ENCODE results near the gene HOXA13.

HOXA13 gene

DNA sequence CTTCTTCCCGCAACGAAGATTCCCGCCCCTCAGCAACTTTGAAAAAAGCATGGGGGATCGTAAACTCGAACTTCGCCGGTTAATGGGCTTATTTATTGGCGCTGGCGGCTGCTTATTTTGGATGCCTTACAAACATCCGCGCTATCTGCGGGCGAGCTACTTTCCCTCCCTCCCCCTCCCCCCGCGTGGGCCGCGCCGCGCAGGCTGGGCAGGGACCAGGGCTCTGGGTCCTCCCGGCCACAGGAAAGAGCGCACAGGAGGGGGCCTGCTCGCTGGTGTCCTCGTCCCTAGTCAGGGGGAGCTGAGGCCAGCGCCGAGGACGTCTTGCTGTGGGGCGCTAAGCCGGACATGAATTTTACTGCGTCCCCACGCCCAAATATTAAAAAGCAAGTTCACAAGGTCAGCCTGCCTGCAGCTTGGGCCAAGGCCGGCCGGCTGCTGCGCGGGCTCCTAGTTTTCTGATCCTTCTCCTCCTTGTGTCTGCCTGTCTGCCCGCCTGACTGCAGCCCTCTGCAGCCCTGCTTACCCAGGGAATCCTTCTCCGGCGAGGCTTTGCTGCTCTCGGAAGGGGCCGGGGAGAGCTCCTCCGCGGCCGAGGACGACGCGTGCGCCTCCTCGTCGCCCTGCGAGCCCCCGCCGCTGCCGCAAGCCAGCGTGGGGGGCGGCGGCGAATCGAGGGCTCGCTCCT is 26.9 kb downstream of the HOXA13 start:
- Mint-ChIP-seq H3K4me1 (peaks cover 10% of the 10 kb centered on the region), H3K27me3 (peaks cover 98% of the 10 kb centered on the region), H3K27ac (peak overlapping the region; percentile 68), H3K36me3 (peaks cover 8% of the 10 kb centered on the region), H3K9me3 (no peaks in the 10 kb centered on the region), H3K4me3 (no peak overlapping the region)
- DNase-seq, result peak; percentile 20
- CTCF ChIA-PET, result interaction anchor here (2.3 kb wide), 1 partner anchor 23 kb away, joined by 6 read pairs; no protein-coding TSS in a partner anchor

DNA sequence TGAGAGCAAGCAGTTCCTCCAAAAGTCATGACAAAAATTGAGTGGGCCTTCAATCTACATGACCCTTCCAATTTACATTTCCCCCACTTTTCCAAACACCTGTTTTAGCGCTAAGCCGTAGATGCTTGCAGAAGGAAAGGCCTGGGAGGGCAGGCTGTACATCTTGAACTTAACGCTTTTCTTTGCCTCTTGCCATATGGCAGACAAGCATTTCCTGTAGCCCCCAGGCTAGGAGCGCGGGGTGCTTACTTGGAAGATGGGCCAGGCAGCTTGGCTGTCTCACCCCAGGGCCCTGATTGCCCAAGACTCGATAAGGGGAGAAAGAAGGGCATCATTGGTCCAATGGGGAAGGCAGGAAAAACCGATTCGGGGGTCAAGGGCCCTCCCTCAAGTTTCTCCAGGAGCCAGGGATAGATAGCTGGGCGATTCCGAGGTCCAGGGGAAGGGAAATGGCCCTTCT is 27.5 kb downstream of the HOXA13 start:
- no peaks in the 10 kb centered on the region for H3K9me3 Mint-ChIP-seq
- peak overlapping the region; percentile 27 for H3K4me3 Mint-ChIP-seq
- peak; percentile 17 for DNase-seq
- H3K27me3 Mint-ChIP-seq, result peaks cover 98% of the 10 kb centered on the region
- H3K27ac Mint-ChIP-seq, result peak overlapping the region; percentile 68
- peaks cover 10% of the 10 kb centered on the region for H3K4me1 Mint-ChIP-seq
- H3K36me3 Mint-ChIP-seq, result peaks cover 8% of the 10 kb centered on the region
- CTCF ChIA-PET, result interaction anchor here (2.3 kb wide), 1 partner anchor 24 kb away, joined by 6 read pairs; no protein-coding TSS in a partner anchor

DNA sequence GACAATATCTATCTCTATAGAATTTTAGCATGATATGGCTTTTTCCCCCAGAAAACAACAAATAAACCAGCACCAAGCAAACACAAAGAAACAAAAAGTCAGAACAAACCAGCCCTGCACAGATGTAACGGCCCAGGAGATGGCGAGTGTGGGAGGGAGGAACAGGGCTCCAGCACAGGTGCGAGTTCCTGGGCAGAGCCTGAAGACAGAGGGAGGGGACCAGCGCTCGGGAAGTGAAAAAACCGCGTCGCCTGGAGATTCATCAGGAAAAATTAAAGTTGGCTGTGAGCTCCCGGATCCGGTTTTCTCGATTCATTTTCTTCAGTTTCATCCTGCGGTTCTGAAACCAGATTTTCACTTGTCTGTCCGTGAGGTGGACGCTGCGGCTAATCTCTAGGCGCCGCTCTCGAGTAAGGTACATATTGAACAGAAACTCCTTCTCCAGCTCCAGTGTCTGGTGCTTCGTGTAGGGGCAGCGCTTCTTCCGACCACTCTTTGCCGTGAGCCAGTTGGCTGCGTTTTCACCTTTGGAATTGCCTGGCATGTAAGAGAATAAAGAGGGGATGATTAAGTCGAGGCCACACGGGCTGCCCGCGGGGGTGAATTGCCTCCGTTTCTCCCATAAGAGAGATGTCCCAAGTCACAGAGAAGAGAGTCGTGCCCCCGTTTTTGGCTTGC is 28.1 kb downstream of the HOXA13 start:
- Mint-ChIP-seq H3K27ac (peak overlapping the region; percentile 68), H3K4me1 (peaks cover 14% of the 10 kb centered on the region), H3K9me3 (no peaks in the 10 kb centered on the region), H3K27me3 (peaks cover 98% of the 10 kb centered on the region), H3K36me3 (peaks cover 8% of the 10 kb centered on the region), H3K4me3 (peak overlapping the region; percentile 27)
- DNase-seq, result peak; percentile 19
- CTCF ChIA-PET, result interaction anchor here (2.3 kb wide), 1 partner anchor 24 kb away, joined by 6 read pairs; no protein-coding TSS in a partner anchor

DNA sequence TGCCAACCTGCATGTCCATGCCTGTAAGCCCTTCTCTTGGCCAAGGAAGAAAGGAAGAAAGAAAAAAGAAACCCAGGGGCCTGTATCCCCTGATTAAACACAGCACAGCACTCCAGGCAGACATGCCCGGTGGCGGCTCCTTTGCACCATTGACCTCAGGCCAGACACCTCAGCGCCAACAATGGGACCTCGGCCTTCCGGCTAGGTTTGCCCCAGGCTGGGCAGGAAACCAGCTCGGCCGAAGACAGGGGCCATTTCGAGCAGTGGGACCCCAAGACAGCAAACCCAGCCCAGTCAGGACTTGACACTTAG is 28.6 kb downstream of the HOXA13 start:
- Mint-ChIP-seq H3K9me3 (no peaks in the 10 kb centered on the region), H3K4me1 (peaks cover 14% of the 10 kb centered on the region), H3K27ac (peak overlapping the region; percentile 67), H3K27me3 (peaks cover 98% of the 10 kb centered on the region), H3K4me3 (no peak overlapping the region), H3K36me3 (peaks cover 8% of the 10 kb centered on the region)
- CTCF ChIA-PET, result interaction anchor here (2.3 kb wide), 1 partner anchor 25 kb away, joined by 6 read pairs; no protein-coding TSS in a partner anchor
- DNase-seq, result no peak

DNA sequence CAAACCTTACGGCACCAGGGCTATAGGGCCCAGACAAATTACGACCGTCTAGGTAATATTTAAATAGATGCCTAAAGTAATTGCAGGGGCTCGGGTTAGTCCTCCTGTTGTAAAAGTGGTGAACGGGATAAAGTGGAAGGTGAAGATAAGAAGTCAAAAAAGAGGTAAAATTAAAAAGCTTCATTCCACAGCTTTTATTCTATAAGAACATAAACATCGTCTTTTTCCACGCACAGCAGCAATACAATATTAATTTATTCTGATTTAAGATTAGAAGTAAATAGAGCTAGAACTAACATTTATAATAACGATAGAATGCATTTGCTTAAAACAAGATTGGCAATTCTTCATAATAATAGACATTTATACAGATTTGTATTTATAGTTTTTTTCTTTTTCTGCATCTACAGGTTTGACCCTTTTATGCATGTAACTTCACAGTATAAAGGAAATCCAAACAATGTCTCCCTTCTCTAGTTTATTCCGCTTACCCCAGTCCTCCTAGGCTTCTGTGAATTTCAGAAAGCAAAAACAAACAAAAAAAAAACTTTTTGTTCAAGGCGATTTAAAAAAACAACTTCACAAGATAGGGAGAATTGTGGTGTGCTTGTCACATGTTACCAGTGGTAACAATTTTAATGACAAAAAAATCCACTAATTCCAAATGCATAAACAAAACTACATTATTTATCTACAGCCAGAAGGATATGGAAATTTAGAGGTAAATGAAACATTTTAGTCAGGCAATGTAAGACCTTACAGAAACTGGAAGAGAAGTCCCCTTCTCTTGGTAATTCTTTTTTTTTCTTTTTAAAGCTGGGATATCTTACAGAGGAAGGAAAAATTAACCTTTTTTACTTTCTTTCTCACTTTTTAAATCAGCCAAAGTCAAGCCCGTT is 29.2 kb downstream of the HOXA13 start:
- peaks cover 8% of the 10 kb centered on the region for H3K36me3 Mint-ChIP-seq
- H3K9me3 Mint-ChIP-seq, result no peaks in the 10 kb centered on the region
- no peak overlapping the region for H3K4me3 Mint-ChIP-seq
- H3K27ac Mint-ChIP-seq, result peak overlapping the region; percentile 79
- H3K27me3 Mint-ChIP-seq, result peaks cover 98% of the 10 kb centered on the region
- CTCF ChIA-PET, result interaction anchor here (0.6 to 2.3 kb wide), 2 partner anchors 25 to 768 kb away, joined by 4 to 6 read pairs; no protein-coding TSS in a partner anchor
- H3K4me1 Mint-ChIP-seq, result peaks cover 14% of the 10 kb centered on the region
- no peak for DNase-seq

DNA sequence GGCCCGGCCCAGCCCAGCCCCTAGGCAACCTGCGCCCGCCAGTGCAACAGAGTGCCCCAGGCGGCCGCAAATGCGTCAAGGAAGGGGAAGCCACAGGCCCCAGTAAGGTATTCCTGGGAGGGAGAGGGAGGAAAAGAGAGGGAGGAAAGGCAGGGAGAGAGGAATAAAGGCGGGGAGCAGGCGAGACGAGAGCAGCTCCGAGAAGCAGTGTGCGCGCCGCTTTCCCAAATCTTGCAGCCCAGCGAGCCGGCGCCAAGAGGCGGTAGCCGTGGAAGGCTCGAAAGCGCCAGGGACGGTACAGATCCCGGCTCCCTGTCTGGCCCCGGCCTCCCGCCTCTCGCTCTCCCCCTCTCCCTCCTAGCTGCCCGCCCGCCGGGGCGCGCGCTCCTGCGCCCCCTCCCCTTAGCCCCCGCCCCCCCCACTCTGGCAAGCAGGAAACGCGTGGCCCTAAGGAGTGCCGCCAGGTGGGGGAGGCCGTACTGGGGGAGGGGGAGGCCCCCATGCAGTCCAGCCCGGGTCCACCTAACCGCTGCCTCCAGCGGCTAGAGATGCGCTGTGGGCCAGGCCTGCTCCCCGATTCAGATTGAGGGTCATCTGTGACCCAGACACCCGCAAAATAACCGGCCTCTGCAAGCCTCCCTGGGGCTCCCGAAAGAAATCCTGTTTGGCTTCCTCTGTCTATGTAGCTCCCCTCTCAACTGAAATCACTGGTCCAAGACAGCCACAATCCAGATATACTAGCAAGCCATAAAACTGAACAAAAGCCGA is 30.0 kb downstream of the HOXA13 start:
- Mint-ChIP-seq H3K9me3 (no peaks in the 10 kb centered on the region), H3K27me3 (peaks cover 98% of the 10 kb centered on the region), H3K27ac (peak overlapping the region; percentile 83), H3K36me3 (peaks cover 7% of the 10 kb centered on the region), H3K4me3 (no peak overlapping the region), H3K4me1 (peaks cover 14% of the 10 kb centered on the region)
- CTCF ChIA-PET, result no interaction called here
- DNase-seq, result no peak

DNA sequence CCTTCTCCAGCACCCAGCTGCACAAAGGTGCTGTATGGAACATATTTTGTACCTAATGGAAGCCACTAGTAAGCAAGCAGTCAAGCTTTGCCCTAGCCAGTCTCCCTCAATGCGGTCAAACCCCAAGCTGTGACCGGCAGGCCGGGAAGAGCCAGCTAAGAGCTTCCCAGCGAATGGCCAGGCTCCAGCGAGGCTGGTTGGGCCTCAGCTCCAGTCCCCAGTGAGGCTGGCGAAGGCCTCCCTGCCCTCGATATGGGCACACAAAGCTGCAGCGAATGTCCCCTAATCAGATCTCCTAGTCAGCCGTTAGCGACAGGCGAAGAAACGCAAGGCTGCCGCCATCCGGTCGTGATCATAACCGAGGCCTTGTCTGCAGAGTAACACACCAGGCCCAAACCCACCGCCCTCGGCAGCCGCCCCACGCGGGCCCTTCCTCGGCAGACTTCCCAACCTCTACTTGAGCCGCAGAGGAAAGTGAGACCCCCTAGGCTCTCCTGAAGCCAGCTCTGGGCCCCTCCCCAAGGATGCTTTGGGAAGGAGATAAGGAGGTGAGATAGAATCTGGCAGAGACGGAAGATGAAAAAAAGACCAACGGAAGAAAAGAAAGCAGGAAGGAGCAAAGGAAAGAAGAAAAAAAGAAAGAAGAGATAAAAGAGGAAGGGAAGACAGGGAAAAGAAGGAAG is 31.5 kb downstream of the HOXA13 start:
- DNase-seq, result no peak

DNA sequence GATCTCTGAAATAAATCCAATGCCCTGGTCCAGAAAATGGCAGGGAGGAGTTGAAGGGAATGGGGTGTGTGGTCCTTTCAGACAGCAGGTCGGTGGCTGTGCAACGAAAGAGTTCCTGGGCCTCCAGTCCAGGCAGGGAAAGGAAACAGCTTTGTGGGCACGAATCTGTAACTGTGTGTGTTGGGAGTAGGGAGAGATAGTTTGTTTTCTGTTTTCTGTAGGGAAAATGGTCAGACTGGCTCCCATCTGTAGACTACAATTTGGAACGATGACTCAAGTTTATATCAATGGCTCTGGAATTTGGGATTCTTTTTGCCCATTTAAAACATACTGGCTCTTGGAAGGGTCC is 32.0 kb downstream of the HOXA13 start:
- CTCF ChIA-PET, result interaction anchor here (1.4 to 1.6 kb wide), 3 partner anchors 12 to 74 kb away, joined by 3 to 8 read pairs (median 4); partner anchors contain the start of genes EVX1 and HOXA6
- DNase-seq, result no peak
- H3K36me3 Mint-ChIP-seq, result peaks cover 5% of the 10 kb centered on the region
- peaks cover 99% of the 10 kb centered on the region for H3K27me3 Mint-ChIP-seq
- H3K4me1 Mint-ChIP-seq, result peaks cover 12% of the 10 kb centered on the region
- H3K4me3 Mint-ChIP-seq, result peak overlapping the region; percentile 28
- H3K9me3 Mint-ChIP-seq, result no peaks in the 10 kb centered on the region
- peak overlapping the region; percentile 24 for H3K27ac Mint-ChIP-seq

More for the DNA sequence above, 31.5 kb downstream of the HOXA13 start:
- H3K4me3 Mint-ChIP-seq, result peak overlapping the region; percentile 15
- peaks cover 6% of the 10 kb centered on the region for H3K36me3 Mint-ChIP-seq
- CTCF ChIA-PET, result interaction anchor here (1.4 to 1.6 kb wide), 3 partner anchors 11 to 74 kb away, joined by 3 to 8 read pairs (median 4); partner anchors contain the start of genes EVX1 and HOXA6
- peaks cover 99% of the 10 kb centered on the region for H3K27me3 Mint-ChIP-seq
- H3K9me3 Mint-ChIP-seq, result no peaks in the 10 kb centered on the region
- peaks cover 12% of the 10 kb centered on the region for H3K4me1 Mint-ChIP-seq
- H3K27ac Mint-ChIP-seq, result peak overlapping the region; percentile 33

DNA sequence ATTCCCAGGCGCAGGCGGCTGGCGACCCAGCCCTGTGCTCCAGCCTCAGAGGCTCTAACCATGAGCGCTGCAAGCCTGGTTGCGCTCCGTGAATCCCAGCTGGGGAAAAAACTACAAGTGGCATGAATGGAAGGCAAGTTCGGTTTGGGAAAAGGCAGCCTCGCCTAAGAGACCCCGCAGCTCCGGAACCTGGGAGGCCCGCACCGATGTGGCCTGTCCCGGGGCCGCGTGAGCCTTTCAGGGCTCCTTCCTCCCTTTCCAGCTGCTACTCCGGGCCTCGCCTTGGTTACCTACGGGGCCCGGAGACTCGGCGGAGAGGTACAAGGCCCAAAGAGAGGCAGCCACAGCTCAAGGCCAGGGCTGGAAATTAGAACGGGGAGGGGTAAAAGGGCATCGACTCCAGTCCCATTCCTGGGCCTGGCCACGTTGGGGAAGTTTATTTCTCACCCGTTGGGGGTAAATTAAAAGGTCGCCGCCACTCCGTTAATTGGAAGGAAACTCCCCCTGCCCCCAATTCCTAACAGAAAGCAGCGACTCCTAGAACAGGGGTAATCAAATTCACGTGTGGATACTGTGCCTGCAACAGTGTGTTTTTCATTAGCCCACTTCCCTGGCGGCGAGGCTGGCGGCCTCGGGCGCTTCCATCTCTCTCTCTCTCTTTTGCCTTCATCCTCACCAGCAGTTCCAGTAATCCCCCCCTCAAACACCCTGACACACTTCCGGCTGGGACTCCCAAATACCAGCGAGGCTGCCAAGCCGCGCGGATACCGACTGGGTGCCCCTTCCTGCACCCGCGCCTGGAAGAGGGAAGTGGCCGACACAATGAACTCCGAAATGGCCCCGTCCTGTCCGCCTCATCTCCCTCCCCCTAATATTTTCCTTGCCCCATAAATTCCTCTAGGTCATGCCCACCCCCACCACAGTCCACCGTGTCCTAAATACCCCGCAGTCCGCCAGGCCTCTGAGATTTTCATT is 33.1 kb downstream of the HOXA13 start:
- H3K4me1 Mint-ChIP-seq, result peaks cover 10% of the 10 kb centered on the region
- H3K9me3 Mint-ChIP-seq, result no peaks in the 10 kb centered on the region
- H3K27me3 Mint-ChIP-seq, result peaks cover 99% of the 10 kb centered on the region
- CTCF ChIA-PET, result interaction anchor here (0.8 to 1.6 kb wide), 2 partner anchors 13 to 20 kb away, joined by 3 to 4 read pairs; no protein-coding TSS in a partner anchor
- H3K4me3 Mint-ChIP-seq, result peak overlapping the region; percentile 37
- DNase-seq, result no peak
- peaks cover 1% of the 10 kb centered on the region for H3K36me3 Mint-ChIP-seq
- peak overlapping the region; percentile 87 for H3K27ac Mint-ChIP-seq

DNA sequence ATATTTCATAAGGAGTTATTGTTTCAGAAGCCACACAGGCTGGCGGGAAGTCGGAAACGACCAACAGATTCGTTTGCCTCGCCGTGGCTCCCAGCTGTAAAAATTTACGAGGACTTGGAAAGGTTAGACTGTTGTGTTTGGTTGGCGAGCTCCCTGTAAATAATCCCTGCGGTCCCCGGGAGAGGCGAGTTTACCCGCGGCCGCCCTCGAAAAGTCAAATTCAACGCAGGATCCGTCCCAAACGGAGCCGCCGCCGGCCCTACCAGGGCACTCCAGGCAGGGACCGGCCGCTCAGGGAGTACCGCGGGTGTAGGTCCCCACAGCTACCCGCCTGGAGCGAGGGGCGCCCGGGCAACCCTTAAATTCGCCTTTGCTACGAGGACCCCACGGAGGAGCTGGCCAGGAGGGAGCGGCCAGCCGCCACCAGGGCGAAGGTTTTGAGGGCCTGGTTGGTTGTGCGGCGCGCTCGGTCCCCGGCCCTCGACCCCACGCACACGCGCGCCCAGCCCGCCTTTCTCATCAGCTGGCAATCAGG is 33.8 kb downstream of the HOXA13 start:
- H3K9me3 Mint-ChIP-seq, result no peaks in the 10 kb centered on the region
- DNase-seq, result no peak
- no peaks in the 10 kb centered on the region for H3K36me3 Mint-ChIP-seq
- peak overlapping the region; percentile 41 for H3K4me3 Mint-ChIP-seq
- peak overlapping the region; percentile 87 for H3K27ac Mint-ChIP-seq
- H3K4me1 Mint-ChIP-seq, result peaks cover 11% of the 10 kb centered on the region
- H3K27me3 Mint-ChIP-seq, result peaks cover 99% of the 10 kb centered on the region
- CTCF ChIA-PET, result interaction anchor here (0.8 kb wide), 1 partner anchor 21 kb away, joined by 3 read pairs; no protein-coding TSS in a partner anchor

DNA sequence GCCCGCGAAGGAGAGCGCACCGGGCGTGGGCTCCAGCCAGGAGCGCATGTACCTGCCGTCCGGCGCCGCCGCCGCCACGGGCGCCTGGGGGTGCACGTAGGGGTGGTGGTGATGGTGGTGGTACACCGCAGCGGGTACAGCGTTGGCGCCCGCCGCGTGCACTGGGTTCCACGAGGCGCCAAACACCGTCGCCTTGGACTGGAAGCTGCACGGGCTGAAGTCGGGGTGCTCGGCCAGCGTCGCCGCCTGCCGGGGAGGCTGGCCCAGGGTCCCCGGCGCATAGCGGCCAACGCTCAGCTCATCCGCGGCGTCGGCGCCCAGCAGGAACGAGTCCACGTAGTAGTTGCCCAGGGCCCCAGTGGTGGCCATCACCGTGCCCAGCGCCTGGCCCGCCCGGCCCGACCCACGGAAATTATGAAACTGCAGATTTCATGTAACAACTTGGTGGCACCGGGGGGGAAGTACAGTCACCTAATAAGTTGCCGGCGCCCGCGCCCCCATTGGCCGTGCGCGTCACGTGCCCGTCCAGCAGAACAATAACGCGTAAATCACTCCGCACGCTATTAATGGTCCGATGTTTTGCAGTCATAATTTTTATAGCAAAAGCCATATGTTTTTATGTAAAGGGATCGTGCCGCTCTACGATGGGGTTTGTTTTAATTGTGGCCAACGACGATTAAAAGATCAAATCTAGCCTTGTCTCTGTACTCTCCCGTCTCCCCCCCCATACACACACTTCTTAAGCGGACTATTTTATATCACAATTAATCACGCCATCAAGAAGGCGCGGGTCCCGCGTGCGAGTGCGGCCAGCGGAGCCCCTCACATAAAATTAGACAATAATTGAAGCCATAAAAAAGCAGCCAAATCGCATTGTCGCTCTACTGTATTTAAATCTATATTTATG is 34.5 kb downstream of the HOXA13 start, which contains the start of gene HOXA9:
HOXA9 (minus strand) TSS at position 449 of the 907 bp plus-strand sequence; CDS start at position 369, 80 bp downstream.
- Mint-ChIP-seq H3K4me1 (peaks cover 13% of the 10 kb centered on the region), H3K4me3 (peak within 1 kb of the TSS; percentile 41), H3K27ac (peak within 1 kb of the TSS; percentile 87), H3K9me3 (no peaks in the 10 kb centered on the region), H3K36me3 (no peaks in the 10 kb centered on the region), H3K27me3 (peaks cover 99% of the 10 kb centered on the region)
- CTCF ChIA-PET, result no interaction called here
- no peak for DNase-seq
